Measurements from ENCODE around the gene SLC24A4.

DNA sequence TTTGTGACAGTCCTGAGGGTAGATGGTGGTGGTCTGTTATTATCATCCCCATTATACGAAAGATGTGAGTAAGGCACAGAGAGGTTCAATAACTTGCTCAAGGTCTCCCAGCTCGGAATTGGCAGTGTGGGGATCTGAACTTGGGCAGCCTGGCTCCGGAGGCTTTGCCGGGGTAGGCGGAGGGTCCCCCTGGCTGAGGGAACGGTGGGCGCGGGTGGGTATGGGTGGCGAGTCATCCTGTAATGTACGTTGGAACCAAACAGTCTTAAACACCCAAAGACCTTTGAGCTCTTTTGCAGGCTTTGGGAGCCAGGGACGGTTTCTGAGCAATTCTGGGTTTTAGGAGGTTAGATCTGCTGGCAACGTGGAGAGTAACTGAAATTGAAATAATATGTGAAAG lies 16.5 kb downstream of the SLC24A4 start:
- TF ChIP-seq, protein P1, sequence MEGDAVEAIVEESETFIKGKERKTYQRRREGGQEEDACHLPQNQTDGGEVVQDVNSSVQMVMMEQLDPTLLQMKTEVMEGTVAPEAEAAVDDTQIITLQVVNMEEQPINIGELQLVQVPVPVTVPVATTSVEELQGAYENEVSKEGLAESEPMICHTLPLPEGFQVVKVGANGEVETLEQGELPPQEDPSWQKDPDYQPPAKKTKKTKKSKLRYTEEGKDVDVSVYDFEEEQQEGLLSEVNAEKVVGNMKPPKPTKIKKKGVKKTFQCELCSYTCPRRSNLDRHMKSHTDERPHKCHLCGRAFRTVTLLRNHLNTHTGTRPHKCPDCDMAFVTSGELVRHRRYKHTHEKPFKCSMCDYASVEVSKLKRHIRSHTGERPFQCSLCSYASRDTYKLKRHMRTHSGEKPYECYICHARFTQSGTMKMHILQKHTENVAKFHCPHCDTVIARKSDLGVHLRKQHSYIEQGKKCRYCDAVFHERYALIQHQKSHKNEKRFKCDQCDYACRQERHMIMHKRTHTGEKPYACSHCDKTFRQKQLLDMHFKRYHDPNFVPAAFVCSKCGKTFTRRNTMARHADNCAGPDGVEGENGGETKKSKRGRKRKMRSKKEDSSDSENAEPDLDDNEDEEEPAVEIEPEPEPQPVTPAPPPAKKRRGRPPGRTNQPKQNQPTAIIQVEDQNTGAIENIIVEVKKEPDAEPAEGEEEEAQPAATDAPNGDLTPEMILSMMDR (IDR thresholded peaks at IDR 0.05) = no peak
- TF ChIP-seq POLR2A (IDR thresholded peaks at IDR 0.05) = no peak

Data from uterus (tissue), 2 donors.